HG02973 (cell line): ENCODE results near the gene LGR5.

Source experiments
- ATAC-seq: cut with Tn5 transposase; IDR thresholded peaks from one replicate; pipeline ENCODE4 v1.9.1; 2021; ENCODE audit warnings: moderate library complexity; ENCODE audit not compliant: unreplicated experiment

The LGR5 gene

GRCh38 chr12:71438670-71439361, 782 bp upstream of the LGR5 start:
- no peak for ATAC-seq

GRCh38 chr12:71439362-71439612, 311 bp upstream of the LGR5 start:
- ATAC-seq = no peak

GRCh38 chr12:71440345-71440762, 756 bp downstream of the LGR5 start:
- no peak for ATAC-seq

GRCh38 chr12:71440763-71441748, 1.5 kb downstream of the LGR5 start:
- no peak for ATAC-seq

GRCh38 chr12:71441836-71442566, 2.4 kb downstream of the LGR5 start:
- no peak for ATAC-seq

- ATAC-seq = no peak
These were observed 3.0 kb downstream of the LGR5 start for GRCh38 chr12:71442567-71442931.

- no peak for ATAC-seq
These were observed 5.5 kb downstream of the LGR5 start for GRCh38 chr12:71445071-71445470.

- ATAC-seq = no peak
These were observed 8.1 kb downstream of the LGR5 start for GRCh38 chr12:71447691-71448132.

GRCh38 chr12:71448150-71448581, 8.6 kb downstream of the LGR5 start:
- ATAC-seq = no peak

- no peak for ATAC-seq
These were observed 9.9 kb downstream of the LGR5 start for GRCh38 chr12:71449373-71450070.

- no peak for ATAC-seq
These were observed 12.4 kb downstream of the LGR5 start for GRCh38 chr12:71452006-71452405.

- no peak for ATAC-seq
These were observed 15.6 kb downstream of the LGR5 start for GRCh38 chr12:71455028-71455737.

- ATAC-seq = no peak
These were observed 16.7 kb downstream of the LGR5 start for GRCh38 chr12:71456316-71456715.

- no peak for ATAC-seq
These were observed 17.4 kb downstream of the LGR5 start for GRCh38 chr12:71456990-71457389.

GRCh38 chr12:71460318-71460717, 20.7 kb downstream of the LGR5 start:
- no peak for ATAC-seq

GRCh38 chr12:71460850-71461609, 21.4 kb downstream of the LGR5 start:
- ATAC-seq = no peak

GRCh38 chr12:71461787-71462328, 22.3 kb downstream of the LGR5 start:
- ATAC-seq = no peak

GRCh38 chr12:71465796-71466195, 26.2 kb downstream of the LGR5 start:
- no peak for ATAC-seq

GRCh38 chr12:71469258-71469750, 29.7 kb downstream of the LGR5 start:
- ATAC-seq = no peak
